HUDEP-2 (cell line): ENCODE measurements around the gene CA5A.
"Not testable (repeated sequence)": the region's sequence is repeated elsewhere in the genome, so short reads cannot be mapped to it uniquely, and the experiment has no call there.

Experiments
- DNase-seq, 76 experiments: peaks; one replicate each; lab custom pipeline; 2025; ENCODE audit not compliant: unreplicated experiment in 76 of 76; lab: John Stamatoyannopoulos, UW

The CA5A gene

GRCh38 chr16:87936375-87937230, at the start of gene CA5A:
Gene CA5A (minus strand): TSS chr16:87936529. CDS start chr16:87936450, 79 bp downstream.
- DNase-seq: no peak

- not testable (repeated sequence) for DNase-seq
These were observed 49.2 kb upstream of the CA5A start for GRCh38 chr16:87985493-87985892.

DNA sequence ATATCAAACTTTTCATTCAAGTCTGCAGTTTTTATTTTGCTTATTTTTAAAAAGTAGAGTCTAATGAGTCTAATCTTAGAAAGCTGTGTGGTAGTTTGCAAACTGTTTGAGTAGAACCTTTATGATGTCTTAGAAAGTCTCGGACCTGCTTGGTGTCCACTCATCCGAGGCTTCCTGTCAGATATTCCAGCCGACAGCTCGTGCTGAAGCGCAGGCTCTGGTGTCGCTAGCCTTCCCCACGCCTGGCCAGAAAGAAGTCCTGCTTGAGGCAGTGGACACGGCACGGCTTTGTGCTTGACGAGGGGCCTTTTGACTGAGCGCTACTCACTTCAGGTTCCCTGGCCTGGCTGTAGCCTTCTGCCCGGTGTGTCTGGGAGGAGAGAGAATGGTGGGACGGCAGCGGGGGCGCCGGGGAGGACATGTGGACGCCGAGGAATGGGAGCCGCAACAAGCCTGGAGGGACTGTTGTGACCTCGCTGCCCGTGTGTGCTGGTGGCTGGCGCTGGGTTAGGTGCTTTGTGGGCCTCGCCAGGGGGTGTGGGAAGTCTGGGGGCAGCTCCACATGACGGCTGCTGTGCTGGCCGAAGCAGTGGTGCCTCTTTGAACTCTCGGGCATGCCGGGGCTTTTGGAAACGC, 48.4 kb upstream of the CA5A start:
- no peak for DNase-seq

DNA sequence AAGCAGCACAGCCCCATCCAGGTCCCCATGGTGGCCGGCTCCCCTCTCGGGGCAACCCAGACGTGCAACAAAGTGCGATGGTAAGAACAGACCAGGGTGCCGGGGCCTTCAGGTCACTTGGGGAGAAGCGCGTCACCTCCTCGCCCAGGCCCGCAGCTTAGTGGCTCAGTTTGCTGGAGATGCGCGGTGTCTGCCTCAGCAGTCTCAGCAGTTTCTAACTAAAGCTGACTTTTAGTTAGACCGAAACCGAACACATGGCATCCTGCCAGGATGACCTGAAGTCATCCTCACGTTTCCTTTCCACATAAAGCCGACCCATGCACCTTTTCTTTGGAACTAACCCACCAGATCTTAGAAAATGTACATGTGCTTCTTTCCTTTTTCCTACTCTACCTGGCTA, 47.9 kb upstream of the CA5A start:
- DNase-seq: not testable (repeated sequence)

DNA sequence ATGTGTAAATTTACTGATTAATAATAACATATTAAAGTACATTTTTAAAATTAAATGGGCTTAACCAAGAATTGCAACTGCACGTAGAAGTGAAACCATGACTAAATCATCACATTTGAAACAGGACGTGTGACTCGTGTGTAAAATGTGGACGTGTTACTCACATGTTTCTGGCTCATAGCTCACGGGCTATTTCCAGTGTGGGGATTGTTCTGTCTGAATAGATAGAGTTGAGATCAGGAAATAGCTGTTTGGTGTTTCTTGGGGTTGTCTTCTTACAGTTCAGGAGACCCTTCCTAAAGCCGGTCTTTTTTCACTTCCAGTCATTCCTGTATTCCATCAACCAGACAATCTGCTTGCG, 47.4 kb upstream of the CA5A start:
- DNase-seq: not testable (repeated sequence)

GRCh38 chr16:87983072-87983736, 46.9 kb upstream of the CA5A start:
- DNase-seq: not testable (repeated sequence)

DNA sequence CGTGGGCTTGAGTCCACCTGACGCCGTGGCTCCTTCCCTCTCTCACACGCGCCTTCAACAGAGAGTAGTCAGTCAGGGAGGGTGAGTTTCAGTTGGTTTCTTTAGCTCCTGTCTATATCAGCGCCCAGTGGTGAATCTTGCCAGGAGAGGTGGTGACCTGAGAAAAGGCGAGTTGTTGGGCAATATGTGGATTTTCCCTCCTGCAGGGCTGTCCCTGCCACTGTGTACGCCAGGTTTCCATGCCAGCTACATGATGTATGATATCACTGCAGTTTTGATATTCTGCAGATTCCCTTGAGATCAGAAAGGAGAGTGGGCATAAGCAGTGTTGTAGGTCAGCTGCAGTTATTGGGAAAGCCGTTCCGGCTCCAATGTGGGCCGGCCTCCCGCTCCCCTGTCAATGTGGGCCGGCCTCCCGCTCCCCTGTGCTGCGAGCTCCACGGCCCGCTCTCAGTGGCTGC, 46.3 kb upstream of the CA5A start:
- no peak for DNase-seq

DNA sequence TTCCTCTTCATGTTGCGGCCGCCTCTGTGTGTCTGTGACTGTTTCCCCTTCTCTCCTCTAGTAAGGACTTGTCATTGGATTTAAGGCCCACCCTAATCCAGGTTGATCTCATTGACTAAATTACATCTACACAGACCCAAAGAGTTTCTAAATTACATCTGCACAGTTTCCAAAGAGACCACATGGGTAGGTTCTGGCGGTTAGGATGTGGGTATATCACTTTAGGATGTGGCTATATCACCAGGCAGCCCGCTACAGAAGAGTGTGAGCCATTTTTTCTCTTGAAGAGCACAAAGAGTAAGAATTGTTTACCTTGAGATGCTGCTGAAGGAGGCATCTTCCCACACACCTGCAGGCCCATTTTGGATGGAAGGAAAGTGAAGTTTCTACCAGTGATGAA, 45.0 kb upstream of the CA5A start:
- not testable (repeated sequence) for DNase-seq

- DNase-seq: not testable (repeated sequence)
These were observed 43.7 kb upstream of the CA5A start for GRCh38 chr16:87979911-87980630.

GRCh38 chr16:87979352-87979751, 43.0 kb upstream of the CA5A start:
- no peak for DNase-seq

- no peak for DNase-seq
These were observed 41.8 kb upstream of the CA5A start for GRCh38 chr16:87978127-87978526.

- DNase-seq: no peak
These were observed 40.3 kb upstream of the CA5A start for GRCh38 chr16:87976665-87977064.

GRCh38 chr16:87974178-87974577, 37.8 kb upstream of the CA5A start:
- DNase-seq: no peak

DNA sequence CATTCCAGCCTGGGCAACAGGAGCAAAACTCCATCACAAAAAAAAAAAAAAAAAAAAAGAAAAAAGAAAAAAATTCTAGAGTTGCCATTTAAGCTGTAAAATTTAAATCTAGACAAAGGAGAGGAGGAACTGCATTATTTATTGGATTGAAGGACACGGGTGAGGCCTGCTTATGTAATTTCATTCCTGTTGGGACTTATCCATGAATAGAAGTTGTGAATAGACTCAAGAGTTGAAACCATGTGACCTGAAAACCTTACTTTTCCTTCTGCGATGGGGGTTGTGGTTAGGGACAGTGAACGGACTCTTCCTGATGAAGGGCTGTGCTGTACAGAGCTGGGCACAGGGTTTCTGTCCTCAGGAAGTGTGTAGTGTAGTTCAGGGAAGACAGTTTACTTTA, 37.4 kb upstream of the CA5A start:
- DNase-seq: no peak

- no peak for DNase-seq
These were observed 35.6 kb upstream of the CA5A start for GRCh38 chr16:87971933-87972332.

DNA sequence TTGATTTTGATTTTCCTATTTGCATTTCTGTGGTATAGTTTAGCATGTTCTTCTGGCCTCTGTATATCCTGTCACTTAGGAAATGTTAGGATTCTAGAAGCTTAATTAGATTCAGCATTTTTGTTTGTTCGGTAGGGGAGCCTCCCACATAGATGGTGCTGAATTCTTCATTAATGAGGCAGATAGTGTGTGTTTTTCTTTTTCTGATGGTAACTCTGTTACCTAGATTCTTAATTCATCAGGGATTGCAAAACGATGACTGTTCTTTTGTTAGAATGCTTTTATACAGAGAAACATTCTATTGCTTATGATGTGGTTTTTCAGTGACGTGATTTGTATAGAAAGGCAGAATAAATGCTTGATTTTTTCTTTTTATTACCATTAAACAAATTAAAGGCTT, 33.9 kb upstream of the CA5A start:
- DNase-seq: no peak

- no peak for DNase-seq
These were observed 32.2 kb upstream of the CA5A start for GRCh38 chr16:87968541-87968940.

DNA sequence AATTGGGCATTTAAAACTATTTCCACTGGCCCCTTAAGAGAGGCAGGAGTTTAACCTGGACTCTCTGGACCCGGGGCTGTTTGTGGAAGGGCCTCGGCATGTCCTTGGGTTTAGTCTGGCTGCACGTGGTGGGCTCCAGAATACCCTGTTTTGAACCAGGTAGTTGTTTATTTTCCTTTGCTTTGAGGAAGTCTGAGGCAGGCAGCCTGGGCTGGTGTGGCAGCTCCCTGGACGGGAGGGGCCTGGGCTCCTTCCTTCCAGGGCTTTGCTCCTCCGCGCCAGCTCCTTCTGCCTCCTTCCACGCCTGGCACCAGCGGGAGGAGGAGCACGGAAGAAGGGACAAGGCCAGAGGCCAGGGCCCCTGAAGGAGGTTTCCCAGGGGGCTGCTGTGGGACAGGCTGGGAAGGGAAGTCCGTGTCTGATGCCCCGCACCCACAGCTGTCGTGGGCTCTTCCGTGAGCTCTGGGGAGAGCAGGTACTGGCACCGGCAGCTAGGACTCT, 30.4 kb upstream of the CA5A start:
- DNase-seq: no peak

- no peak for DNase-seq
These were observed 29.8 kb upstream of the CA5A start for GRCh38 chr16:87966064-87966645.

GRCh38 chr16:87965417-87965816, 29.1 kb upstream of the CA5A start:
- no peak for DNase-seq
